ENCODE measurements around the gene CFAP46. TPM values are rescaled to one million over a fixed set of nuclear protein-coding genes. Genes with fewer than 3 reads are reported as not detected.

Gene CFAP46
- total and polyA plus RNA-seq, 10 of the 15 experiments (the other 5 are each of a cell fraction or from before 2014, with no cell fraction given), result 0.01 to 0.18 (median 0.03) TPM; not detected in 7

GRCh38 chr10:132925614-132926013, 16.8 kb downstream of the CFAP46 start:
- in situ Hi-C loops (cut with MboI) (no loop called here), intact Hi-C loops (cut with micrococcal nuclease; ENCODE audit: unreplicated experiment) (no loop called here)
- POLR2A ChIA-PET, result no interaction called here
- DNase-seq (ENCODE audit: low read depth, low spot score), result no peak
- Histone ChIP-seq H3K27me3 (replicated peaks in 1 of 2; ENCODE audit: control insufficient read depth in 2 of 2, insufficient read depth in 2 of 2, low read length in 1 of 2) (no peaks in the 10 kb centered on the region), H3K4me3 (no peak overlapping the region), H3K4me2 (ENCODE audit: control insufficient read depth, insufficient read depth) (no peak overlapping the region), H3K79me2 (ENCODE audit: control insufficient read depth, insufficient read depth, low read length) (no peaks in the 10 kb centered on the region), H3K27ac (ENCODE audit: control insufficient read depth, insufficient read depth) (no peak overlapping the region), H3K9me3 (replicated peaks; ENCODE audit: control insufficient read depth, insufficient read depth, low read length) (no peaks in the 10 kb centered on the region), H4K20me1 (ENCODE audit: control insufficient read depth, insufficient read depth) (no peaks in the 10 kb centered on the region), H3K36me3 (ENCODE audit: control insufficient read depth in 2 of 2, insufficient read depth in 2 of 2, low read length in 1 of 2) (no peaks in the 10 kb centered on the region), H2AFZ (ENCODE audit: control insufficient read depth, low read depth, low read length) (no peak overlapping the region), H3K4me1 (ENCODE audit: control insufficient read depth, insufficient read depth, low read length) (peaks cover 3% of the 10 kb centered on the region; the same call in 1 of the 2 replicates), H3K9ac (ENCODE audit: control insufficient read depth, insufficient read depth, low read length) (no peak overlapping the region)
- RAD21 ChIA-PET (ENCODE audit: unreplicated experiment), result no interaction called here
- no peak for ATAC-seq
- TF ChIP-seq NR2C1 (IDR thresholded peaks at IDR 0.05) (no peak), SUZ12 (IDR thresholded peaks at IDR 0.05; ENCODE audit: unreplicated experiment) (no peak), ZNF274 (IDR thresholded peaks at IDR 0.05; ENCODE audit: insufficient read depth, insufficient read length) (no peak), E2F8 (IDR thresholded peaks at IDR 0.05; ENCODE audit: low read depth, partially characterized antibody) (no peak), CBFB (IDR thresholded peaks at IDR 0.05; ENCODE audit: low read depth) (no peak), BRCA1 (IDR thresholded peaks at IDR 0.05; ENCODE audit: low read depth, low read length) (no peak), WRNIP1 (IDR thresholded peaks at IDR 0.05; ENCODE audit: borderline replicate concordance, low read depth, low read length) (no peak), DPF2 (IDR thresholded peaks at IDR 0.05) (no peak), TCF3 (IDR thresholded peaks at IDR 0.05; ENCODE audit: borderline replicate concordance, insufficient read depth, low read depth, low read length) (no peak), FOS (IDR thresholded peaks at IDR 0.05; ENCODE audit: borderline replicate concordance, extremely low read depth, insufficient read length) (no peak)
- BruUV-seq (replicated peaks), result no TSS peak
- SMC1A ChIA-PET (ENCODE audit: uncharacterized antibody, unreplicated experiment), result no interaction called here
- CTCF ChIA-PET, result no interaction called here
- 74% methylated on average over 22 of the region's 22 CpGs for WGBS (ENCODE audit: insufficient coverage, insufficient replicate concordance, low lambda C conversion rate, missing lambda C conversion rate)
- no peak for FAIRE-seq
